Neuronal stem cell (in vitro differentiated cells): Measurements from ENCODE around the gene MFSD6L.
"Not testable (repeated sequence)": the region's sequence is repeated elsewhere in the genome, so short reads cannot be mapped to it uniquely, and the experiment has no call there.

Experiments used
- DNase-seq: peaks from one replicate; pipeline ENCODE4 v3.0.0-alpha.2; 2013; ENCODE audit warnings: low spot score
- H2AFZ ChIP-seq: one replicate; pipeline ENCODE4 v1.6.1; 2013; ENCODE audit warnings: mild to moderate bottlenecking, low read length, inconsistent platforms
- H2AK5ac ChIP-seq: 2 replicates; pipeline ENCODE4 v1.6.1; 2013; ENCODE audit warnings: low read depth, mild to moderate bottlenecking, inconsistent platforms, low read length, moderate library complexity, mixed read lengths
- H2BK120ac ChIP-seq: 2 replicates; pipeline ENCODE4 v1.6.1; 2013; ENCODE audit warnings: low read depth, mild to moderate bottlenecking, inconsistent platforms, low read length, moderate library complexity, mixed read lengths
- H2BK12ac ChIP-seq: one replicate; pipeline ENCODE4 v1.6.1; 2013; ENCODE audit warnings: low read length, inconsistent platforms
- H2BK15ac ChIP-seq: 2 replicates; pipeline ENCODE4 v1.6.1; 2013; ENCODE audit warnings: mild to moderate bottlenecking, low read length, inconsistent platforms, mixed read lengths
- H2BK5ac ChIP-seq: one replicate; pipeline ENCODE4 v1.6.1; 2013; ENCODE audit warnings: inconsistent platforms, mild to moderate bottlenecking, low read length, moderate library complexity
- H3K14ac ChIP-seq: one replicate; pipeline ENCODE4 v1.6.1; 2013; ENCODE audit warnings: low read length, inconsistent platforms
- H3K18ac ChIP-seq: 2 replicates; pipeline ENCODE4 v1.6.1; 2013; ENCODE audit warnings: low read length, inconsistent platforms
- H3K23ac ChIP-seq: 2 replicates; pipeline ENCODE4 v1.6.1; 2013; ENCODE audit warnings: low read depth, mild to moderate bottlenecking, mixed read lengths, low read length, inconsistent platforms; ENCODE audit not compliant: poor library complexity
- H3K27ac ChIP-seq: replicated peaks from 3 replicates; pipeline ENCODE4 v1.5.1; 2013; ENCODE audit warnings: low read length, inconsistent platforms
- H3K27me3 ChIP-seq, 3 experiments: 2 replicates each; pipeline ENCODE4 v1.6.1; 2013; ENCODE audit warnings: low read length in 3 of 3, mild to moderate bottlenecking in 2 of 3, inconsistent platforms in 1 of 3, low read depth in 1 of 3, mixed read lengths in 1 of 3, moderate library complexity in 1 of 3; ENCODE audit not compliant: control insufficient read depth in 3 of 3, insufficient read depth in 3 of 3
- H3K36me3 ChIP-seq, 2 donors: replicated peaks in 1 of 2; 2 replicates each; pipeline ENCODE4 v1.6.1; 2013; ENCODE audit warnings: low read length in 2 of 2; ENCODE audit not compliant: control insufficient read depth in 2 of 2, insufficient read depth in 2 of 2
- H3K4ac ChIP-seq: 2 replicates; pipeline ENCODE4 v1.6.1; 2013; ENCODE audit warnings: inconsistent platforms, mild to moderate bottlenecking, low read length, moderate library complexity
- H3K4me1 ChIP-seq, 2 donors: 1 replicate in 1 of 2; 2 replicates in 1 of 2; pipeline ENCODE4 v1.6.1; 2013; ENCODE audit warnings: low read length in 2 of 2, low read depth in 1 of 2; ENCODE audit not compliant: control insufficient read depth in 2 of 2, insufficient read depth in 1 of 2
- H3K4me2 ChIP-seq: one replicate; pipeline ENCODE4 v1.6.1; 2013; ENCODE audit warnings: mild to moderate bottlenecking, low read length, inconsistent platforms; ENCODE audit not compliant: insufficient read depth, poor library complexity, severe bottlenecking
- H3K4me3 ChIP-seq, 2 donors: 2 replicates each; pipeline ENCODE4 v1.5.1; 2013; ENCODE audit warnings: low read length in 2 of 2, mild to moderate bottlenecking in 2 of 2, inconsistent platforms in 1 of 2, moderate library complexity in 1 of 2
- H3K79me1 ChIP-seq: one replicate; pipeline ENCODE4 v1.6.1; 2013; ENCODE audit warnings: low read depth, mild to moderate bottlenecking, inconsistent platforms, low read length, moderate library complexity
- H3K9ac ChIP-seq: one replicate; pipeline ENCODE4 v1.6.1; 2013; ENCODE audit warnings: mild to moderate bottlenecking, low read depth, low read length, inconsistent platforms; ENCODE audit not compliant: poor library complexity
- H3K9me3 ChIP-seq, 2 donors: replicated peaks in 1 of 2; 2 replicates each; pipeline versions ENCODE3 to v1.6.1; 2013; ENCODE audit warnings: low read length in 2 of 2, mild to moderate bottlenecking in 2 of 2, inconsistent platforms in 1 of 2, low read depth in 1 of 2, mixed read lengths in 1 of 2, moderate library complexity in 1 of 2; ENCODE audit not compliant: control insufficient read depth in 2 of 2, insufficient read depth in 1 of 2
- H4K8ac ChIP-seq: one replicate; pipeline ENCODE4 v1.6.1; 2013; ENCODE audit warnings: low read depth, mild to moderate bottlenecking, inconsistent platforms, low read length, moderate library complexity
- H4K91ac ChIP-seq: one replicate; pipeline ENCODE4 v1.6.1; 2013; ENCODE audit warnings: low read length, low read depth, mild to moderate bottlenecking, inconsistent platforms; ENCODE audit not compliant: poor library complexity
- WGBS, 2 donors: extraction: QIAGEN DNeasy Blood & Tissue Kit; methylation state at CpG; one replicate each; pipeline ENCODE4 v1.1.7; 2013; ENCODE audit warnings: missing lambda C conversion rate in 2 of 2, mixed read lengths in 1 of 2; ENCODE audit not compliant: insufficient read length in 2 of 2, insufficient replicate concordance in 1 of 2; ENCODE audit errors: extremely low coverage in 2 of 2; 5-methylcytosine and 5-hydroxymethylcytosine counted together

The MFSD6L gene

DNA sequence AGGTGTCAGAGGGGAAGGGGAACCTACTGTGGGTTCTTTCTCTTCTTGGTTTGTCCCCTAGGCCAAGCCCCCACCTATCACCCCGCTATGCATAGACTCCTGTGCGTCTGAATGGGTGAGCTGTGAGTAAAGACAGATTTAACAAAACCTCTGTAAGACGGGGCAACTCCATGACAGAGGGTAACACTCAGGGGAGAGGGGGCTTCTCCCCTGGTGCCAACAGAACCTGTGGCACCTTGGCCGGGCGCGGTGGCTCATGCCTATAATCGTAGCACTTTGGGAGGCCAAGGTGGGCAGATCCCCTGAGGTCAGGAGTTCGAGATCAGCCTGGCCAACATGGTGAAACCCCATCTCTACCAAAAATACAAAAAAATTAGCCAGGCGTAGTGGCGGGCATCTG is 6.2 kb upstream of the MFSD6L start:
- not testable (repeated sequence) for H2BK120ac ChIP-seq, H3K9ac ChIP-seq, H3K36me3 ChIP-seq, H3K23ac ChIP-seq, H3K27ac ChIP-seq, H3K4me2 ChIP-seq, DNase-seq, H2BK12ac ChIP-seq, H3K4me3 ChIP-seq, H3K18ac ChIP-seq, H2AFZ ChIP-seq, H2BK15ac ChIP-seq, H3K9me3 ChIP-seq, H3K14ac ChIP-seq, H4K8ac ChIP-seq, H3K79me1 ChIP-seq, H2BK5ac ChIP-seq, H3K4me1 ChIP-seq, H3K4ac ChIP-seq, H2AK5ac ChIP-seq, H4K91ac ChIP-seq
- no CpG with 5 or more reads among the region's 10 CpGs for WGBS, 2 donors
- H3K27me3 ChIP-seq: peaks cover 0 to 25% (median 0%) of the 10 kb centered on the region in 3 experiments

DNA sequence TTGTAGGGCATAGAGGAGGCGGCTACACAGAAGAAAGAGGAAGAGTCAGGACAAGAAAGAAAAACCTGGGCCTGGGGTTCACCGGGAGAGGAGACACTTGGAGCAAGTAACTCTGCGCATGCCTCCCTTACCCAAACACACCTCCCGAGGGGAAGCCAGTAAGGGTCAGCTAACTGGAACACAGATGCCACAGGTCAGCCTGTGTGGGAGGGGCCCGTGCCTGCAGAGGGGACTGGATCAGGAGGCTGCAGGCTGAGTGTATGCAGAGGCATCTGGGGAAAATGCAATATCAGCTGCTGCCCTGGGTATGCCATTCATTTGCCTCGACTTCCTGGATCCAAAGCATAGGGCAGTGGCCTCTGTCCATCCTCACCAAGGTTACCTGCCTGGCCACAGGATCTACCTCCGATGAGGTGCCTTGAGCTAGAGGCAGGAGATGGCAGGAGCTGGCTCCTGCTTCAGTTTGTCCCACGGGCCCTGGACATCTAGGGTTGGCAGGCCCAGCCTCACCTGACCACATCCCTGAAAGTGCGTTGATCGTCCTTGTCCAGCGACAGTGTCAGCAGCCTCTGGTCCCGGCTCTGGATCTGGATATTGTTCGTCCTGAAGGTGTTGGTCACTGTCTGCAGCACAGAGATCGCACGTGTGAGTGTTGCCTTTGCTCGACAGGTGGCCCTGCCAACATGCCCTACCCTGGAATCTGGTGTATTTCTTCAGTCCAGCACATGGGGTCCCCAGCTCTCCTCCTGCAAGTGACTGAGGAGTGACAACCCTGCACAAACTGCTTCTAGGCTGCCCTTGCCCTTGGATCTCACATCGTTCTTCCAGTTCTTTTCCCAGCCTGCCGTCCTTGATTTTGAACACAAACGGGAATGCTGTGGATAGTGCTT is 4.6 kb upstream of the MFSD6L start:
- peaks cover 0 to 7% of the 10 kb centered on the region in 2 donors for H3K4me1 ChIP-seq
- H3K36me3 ChIP-seq: no peaks in the 10 kb centered on the region
- no peak overlapping the region for H2BK12ac ChIP-seq
- no peak overlapping the region for H3K14ac ChIP-seq
- peak overlapping the region; percentile 13 for H2AK5ac ChIP-seq
- no peak overlapping the region for H2BK15ac ChIP-seq
- no peak overlapping the region for H2BK120ac ChIP-seq
- H3K27me3 ChIP-seq: peaks cover 2 to 38% (median 3%) of the 10 kb centered on the region in 3 experiments
- no peak overlapping the region for H3K18ac ChIP-seq
- no peaks in the 10 kb centered on the region for H3K79me1 ChIP-seq
- no peak overlapping the region for H2AFZ ChIP-seq
- H3K9ac ChIP-seq: no peak overlapping the region
- H3K23ac ChIP-seq: no peak overlapping the region
- H3K4me3 ChIP-seq: no peak overlapping the region
- H3K9me3 ChIP-seq: no peaks in the 10 kb centered on the region
- no peak overlapping the region for H2BK5ac ChIP-seq
- DNase-seq: no peak
- no peak overlapping the region for H3K4me2 ChIP-seq
- no peak overlapping the region for H4K91ac ChIP-seq
- WGBS, 2 donors: no CpG with 5 or more reads among the region's 19 CpGs
- no peak overlapping the region for H4K8ac ChIP-seq
- H3K4ac ChIP-seq: no peak overlapping the region
- H3K27ac ChIP-seq: no peak overlapping the region

DNA sequence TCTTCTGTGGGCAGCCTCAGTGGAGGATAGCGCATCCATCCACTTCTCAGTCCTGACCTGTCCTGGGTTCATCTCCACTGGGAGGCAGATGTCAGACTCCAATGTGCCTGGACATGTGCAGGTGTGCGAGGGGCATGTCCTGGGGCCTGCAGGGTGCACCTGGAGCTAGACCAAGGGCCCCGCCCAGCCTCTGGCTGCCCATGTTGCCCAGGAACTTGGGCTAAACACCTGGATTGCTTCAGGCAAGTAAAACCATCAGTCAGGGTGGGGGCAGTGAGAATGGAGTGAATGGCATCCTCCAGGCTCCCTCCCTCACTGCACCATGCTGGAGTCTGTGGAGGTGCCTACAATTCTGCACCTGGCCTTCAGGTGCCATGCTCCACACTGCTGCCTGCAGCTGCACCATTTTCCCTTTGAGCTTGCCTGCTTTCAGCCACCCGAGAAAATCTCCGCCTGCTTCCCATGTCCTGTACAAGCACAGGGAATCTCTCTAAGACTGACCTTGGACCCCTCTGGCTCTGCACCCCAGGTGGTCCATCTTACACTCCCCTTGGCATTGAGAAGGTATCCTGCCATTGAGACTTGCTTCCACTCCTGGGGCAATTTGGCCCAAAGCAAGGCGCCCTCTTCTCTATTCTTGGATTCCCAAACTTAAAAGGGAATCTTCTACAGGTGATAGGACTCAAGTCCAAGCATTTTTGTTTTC is 2.1 kb upstream of the MFSD6L start:
- Histone ChIP-seq H3K36me3 (no peaks in the 10 kb centered on the region), H3K27me3 (peaks cover 3 to 61% (median 19%) of the 10 kb centered on the region in 3 experiments), H3K9ac (no peak overlapping the region), H3K4me1 (peaks cover 0 to 9% of the 10 kb centered on the region in 2 donors), H3K4me3 (peak overlapping the region in 1 of 2 donors; percentile 35), H2BK12ac (no peak overlapping the region), H3K18ac (no peak overlapping the region), H3K9me3 (peaks cover 0 to 4% of the 10 kb centered on the region in 2 donors), H2BK120ac (no peak overlapping the region), H3K14ac (no peak overlapping the region), H2AFZ (no peak overlapping the region), H3K79me1 (peaks cover 3% of the 10 kb centered on the region), H4K8ac (no peak overlapping the region), H3K4ac (no peak overlapping the region), H2BK15ac (no peak overlapping the region), H2AK5ac (no peak overlapping the region), H2BK5ac (no peak overlapping the region), H4K91ac (no peak overlapping the region), H3K27ac (no peak overlapping the region), H3K4me2 (no peak overlapping the region), H3K23ac (no peak overlapping the region)
- DNase-seq: no peak
- WGBS, 2 donors: no CpG with 5 or more reads among the region's 6 CpGs

DNA sequence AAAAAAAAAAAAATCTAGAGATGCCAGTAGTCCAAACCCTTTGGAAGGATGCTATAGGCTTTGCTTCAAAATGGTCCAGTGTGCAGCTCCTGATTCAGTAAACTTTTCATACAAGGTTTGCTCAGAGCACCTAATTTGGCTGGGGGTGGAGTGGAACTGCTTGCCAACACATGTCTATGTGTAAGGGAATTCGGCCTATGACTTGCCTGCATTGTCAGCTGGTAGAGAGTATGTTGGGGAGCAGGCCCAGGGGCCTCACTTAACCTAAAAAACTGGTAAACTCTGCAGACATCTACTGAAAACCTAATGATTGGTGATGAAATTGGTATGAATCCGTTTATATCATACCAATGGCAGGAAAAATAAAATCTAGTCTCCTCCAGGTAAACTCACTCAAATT is 1.5 kb upstream of the MFSD6L start:
- Histone ChIP-seq H3K4me1 (peaks cover 0 to 9% of the 10 kb centered on the region in 2 donors), H3K9me3 (peaks cover 0 to 4% of the 10 kb centered on the region in 2 donors), H3K23ac (no peak overlapping the region), H3K14ac (no peak overlapping the region), H3K4ac (no peak overlapping the region), H2AK5ac (no peak overlapping the region), H2BK5ac (no peak overlapping the region), H3K36me3 (no peaks in the 10 kb centered on the region), H3K79me1 (peaks cover 3% of the 10 kb centered on the region), H3K9ac (no peak overlapping the region), H3K27me3 (peaks cover 3 to 66% (median 19%) of the 10 kb centered on the region in 3 experiments), H2BK12ac (no peak overlapping the region), H4K8ac (no peak overlapping the region), H3K4me2 (no peak overlapping the region), H2BK15ac (no peak overlapping the region), H4K91ac (no peak overlapping the region), H3K4me3 (no peak overlapping the region), H2BK120ac (no peak overlapping the region), H2AFZ (no peak overlapping the region), H3K18ac (no peak overlapping the region), H3K27ac (no peak overlapping the region)
- no peak for DNase-seq
- no CpG with 5 or more reads among the region's 2 CpGs for WGBS, 2 donors
